IPS-15b (cell line): ENCODE measurements around the gene RTP5.
"Not testable (repeated sequence)": the region's sequence is repeated elsewhere in the genome, so short reads cannot be mapped to it uniquely, and the experiment has no call there.

ENCODE experiments used
- H3K27me3 ChIP-seq: one replicate; pipeline ENCODE4 v1.6.1; 2013; ENCODE audit warnings: low read length; ENCODE audit not compliant: control insufficient read depth, insufficient read depth
- H3K36me3 ChIP-seq: one replicate; pipeline ENCODE4 v1.6.1; 2013; ENCODE audit warnings: low read length; ENCODE audit not compliant: control insufficient read depth, insufficient read depth
- H3K4me1 ChIP-seq: one replicate; pipeline ENCODE4 v1.6.1; 2013; ENCODE audit warnings: mild to moderate bottlenecking, low read length; ENCODE audit not compliant: control insufficient read depth, insufficient read depth
- H3K4me3 ChIP-seq: one replicate; pipeline ENCODE4 v1.5.1; 2013; ENCODE audit warnings: low read depth, low read length
- H3K9ac ChIP-seq: one replicate; pipeline ENCODE4 v1.6.1; 2013; ENCODE audit warnings: low read depth, mild to moderate bottlenecking, low read length
- H3K9me3 ChIP-seq: one replicate; pipeline ENCODE4 v1.6.1; 2013; ENCODE audit warnings: mild to moderate bottlenecking, low read length; ENCODE audit not compliant: control insufficient read depth, insufficient read depth

The RTP5 gene

DNA sequence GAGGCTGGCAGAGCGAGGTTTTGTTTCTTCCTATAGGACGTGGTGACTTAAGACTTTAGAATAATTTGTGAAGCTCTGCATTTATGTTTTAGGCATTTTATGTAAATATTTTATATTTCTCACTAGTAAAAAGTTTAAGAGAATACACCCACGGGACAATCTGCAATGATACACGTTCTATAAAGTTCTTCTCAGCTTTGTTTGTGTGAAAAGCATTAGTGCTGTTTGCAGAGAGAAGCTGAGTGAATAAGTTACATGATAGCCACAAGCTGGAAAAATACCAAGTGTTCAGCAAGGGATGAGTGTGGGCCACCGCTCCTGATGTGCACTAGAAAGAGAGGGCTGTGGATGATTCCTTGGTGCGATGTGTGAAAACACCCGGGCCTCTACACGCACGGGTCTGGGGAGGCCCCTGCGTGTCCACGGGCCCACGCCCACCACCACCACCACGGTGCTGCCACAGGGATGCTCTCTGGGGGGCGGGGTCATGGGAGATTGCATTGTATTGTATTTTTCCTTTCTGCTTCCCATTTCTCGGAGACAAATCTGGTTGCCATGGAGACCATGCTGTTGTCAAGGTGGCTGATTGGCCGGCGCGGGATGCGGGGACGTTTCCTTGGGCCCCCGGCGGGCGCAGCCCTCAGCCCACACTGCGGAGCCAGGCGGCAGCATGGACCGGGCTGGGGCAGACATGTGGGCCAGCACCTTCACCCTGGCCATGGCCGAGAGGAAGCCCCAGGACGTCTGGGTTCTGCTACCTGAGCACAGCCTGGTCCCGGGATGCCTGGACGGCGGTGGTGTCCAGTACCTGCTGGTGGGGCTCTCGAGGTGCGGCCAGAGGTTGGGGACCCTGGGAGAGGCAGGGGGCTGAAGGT, at the start of gene RTP5:
RTP5 (plus strand) TSS at position 643 of the 875 bp plus-strand sequence; CDS start at position 671, 28 bp downstream.
- H3K36me3 ChIP-seq: no peaks in the 10 kb centered on the region
- H3K27me3 ChIP-seq: peaks cover 5% of the 10 kb centered on the region
- no peak within 1 kb of the TSS for H3K4me3 ChIP-seq
- H3K9me3 ChIP-seq: no peaks in the 10 kb centered on the region
- no peak within 1 kb of the TSS for H3K9ac ChIP-seq
- no peaks in the 10 kb centered on the region for H3K4me1 ChIP-seq

DNA sequence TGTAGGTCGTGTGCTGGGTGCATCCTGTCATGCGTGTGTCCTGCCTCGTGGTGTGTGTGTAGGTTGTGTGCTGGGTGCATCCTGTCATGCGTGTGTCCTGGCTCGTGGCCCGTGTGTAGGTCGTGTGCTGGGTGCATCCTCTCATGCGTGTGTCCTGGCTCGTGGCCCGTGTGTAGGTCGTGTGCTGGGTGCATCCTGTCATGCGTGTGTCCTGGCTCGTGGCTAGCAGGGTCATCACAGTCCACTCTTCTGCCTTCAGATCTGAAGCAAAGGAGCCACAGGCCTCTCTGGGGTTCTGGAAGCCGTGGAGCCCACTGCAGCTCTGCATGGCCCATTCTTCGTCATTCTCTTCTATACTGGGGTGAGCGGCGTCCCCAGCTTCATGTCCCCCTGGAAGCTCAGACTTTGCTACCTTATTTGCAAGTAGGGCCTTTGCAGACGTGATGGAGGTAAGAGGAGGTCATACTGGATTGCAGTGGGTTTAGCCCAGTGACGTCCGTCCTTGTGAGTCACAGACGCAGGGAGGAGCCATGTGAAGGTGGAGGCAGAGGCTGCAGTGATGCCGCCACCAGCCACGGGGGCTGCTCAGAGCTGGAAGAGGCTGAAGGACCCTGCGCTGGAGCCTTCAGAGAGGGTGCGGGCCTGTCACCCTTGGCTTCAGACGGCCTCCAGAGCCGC, 49.4 kb upstream of the RTP5 start:
- H3K36me3 ChIP-seq, H3K4me1 ChIP-seq, H3K27me3 ChIP-seq, H3K9ac ChIP-seq, H3K4me3 ChIP-seq, H3K9me3 ChIP-seq: not testable (repeated sequence)

DNA sequence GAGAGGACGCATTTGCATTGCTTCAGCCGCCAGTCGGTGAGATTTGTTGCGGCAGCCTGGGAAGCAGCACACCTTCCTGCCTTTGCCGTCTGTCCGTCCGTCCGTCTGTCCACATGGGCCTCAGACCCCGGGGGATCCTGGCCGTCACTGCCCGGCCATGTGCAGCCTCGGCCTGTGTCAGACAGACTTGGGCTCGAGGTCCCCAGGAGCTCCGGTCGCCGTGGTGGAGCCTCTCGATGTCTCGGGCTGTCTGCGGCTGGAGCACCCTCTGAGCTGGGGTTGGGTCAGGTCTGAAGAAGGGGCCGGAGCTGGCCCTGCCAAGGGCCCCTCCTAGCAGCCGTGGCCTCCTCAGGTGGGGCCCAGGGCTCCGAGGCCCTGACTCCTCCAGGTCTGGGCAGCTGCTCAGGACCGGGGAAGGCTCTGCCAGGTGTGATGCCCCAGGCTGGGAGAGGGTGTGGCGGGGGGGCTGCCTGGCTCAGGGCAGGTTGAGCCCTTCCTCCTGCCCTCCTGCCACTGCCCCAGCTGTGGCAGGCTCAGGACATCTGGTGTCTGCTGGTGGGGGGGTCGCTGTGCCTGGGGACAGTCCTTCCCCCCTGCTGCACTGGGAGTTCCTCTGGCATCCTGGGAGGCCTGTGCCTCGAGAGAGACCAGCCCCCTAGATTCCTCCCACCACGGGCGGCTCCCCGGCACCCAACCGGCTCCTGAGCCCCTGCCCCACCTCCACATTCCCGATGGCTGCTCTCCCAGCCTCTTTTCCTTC, 48.7 kb upstream of the RTP5 start:
- H3K4me3 ChIP-seq: no peak overlapping the region
- no peaks in the 10 kb centered on the region for H3K9me3 ChIP-seq
- no peak overlapping the region for H3K9ac ChIP-seq
- H3K27me3 ChIP-seq: peaks cover 9% of the 10 kb centered on the region
- H3K4me1 ChIP-seq: no peaks in the 10 kb centered on the region
- peaks cover 2% of the 10 kb centered on the region for H3K36me3 ChIP-seq

DNA sequence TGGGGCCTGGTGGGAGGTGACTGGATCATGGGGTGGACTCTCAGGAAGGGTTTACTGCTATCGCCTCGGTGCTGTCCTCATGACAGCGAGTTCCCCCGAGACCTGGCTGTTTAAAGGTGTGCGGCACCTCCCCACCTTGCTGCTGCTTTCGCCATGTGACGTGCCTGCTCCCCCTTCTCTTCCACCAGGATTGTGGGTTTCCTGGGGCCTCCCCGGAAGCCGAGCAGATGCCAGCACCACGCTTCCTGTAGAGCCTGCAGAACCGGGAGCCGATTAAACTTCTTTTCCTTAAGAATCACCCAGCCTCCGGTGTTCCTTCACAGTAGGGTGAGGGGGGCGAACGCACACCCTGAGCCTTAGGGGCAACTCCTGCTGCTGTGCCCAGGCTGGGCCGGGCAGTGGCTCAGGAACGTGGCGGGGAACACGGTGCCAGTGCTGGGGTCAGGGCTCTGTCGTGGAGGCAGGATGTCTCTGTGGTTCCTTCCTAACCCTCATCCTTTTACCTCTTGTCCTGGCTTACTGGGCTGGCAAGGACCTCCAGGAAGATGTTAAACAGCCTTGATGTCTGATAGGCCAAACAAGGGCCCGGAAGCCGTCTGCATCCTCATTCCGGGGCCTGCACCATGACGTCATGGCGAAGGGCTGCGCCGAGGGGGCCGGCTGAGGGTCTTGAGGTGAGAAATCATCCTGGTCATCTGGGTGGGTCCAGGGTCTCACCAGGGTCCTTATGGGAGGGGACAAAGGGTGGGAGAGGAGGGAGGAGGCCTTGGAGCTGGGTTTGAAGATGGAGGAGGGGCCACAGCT, 47.9 kb upstream of the RTP5 start:
- Histone ChIP-seq H3K4me1 (no peaks in the 10 kb centered on the region), H3K4me3 (no peak overlapping the region), H3K9me3 (no peaks in the 10 kb centered on the region), H3K9ac (no peak overlapping the region), H3K27me3 (peaks cover 9% of the 10 kb centered on the region), H3K36me3 (peaks cover 2% of the 10 kb centered on the region)

GRCh38 chr2:241822264-241822623, 47.3 kb upstream of the RTP5 start:
- H3K27me3 ChIP-seq: peaks cover 9% of the 10 kb centered on the region
- no peaks in the 10 kb centered on the region for H3K4me1 ChIP-seq
- H3K9me3 ChIP-seq: no peaks in the 10 kb centered on the region

DNA sequence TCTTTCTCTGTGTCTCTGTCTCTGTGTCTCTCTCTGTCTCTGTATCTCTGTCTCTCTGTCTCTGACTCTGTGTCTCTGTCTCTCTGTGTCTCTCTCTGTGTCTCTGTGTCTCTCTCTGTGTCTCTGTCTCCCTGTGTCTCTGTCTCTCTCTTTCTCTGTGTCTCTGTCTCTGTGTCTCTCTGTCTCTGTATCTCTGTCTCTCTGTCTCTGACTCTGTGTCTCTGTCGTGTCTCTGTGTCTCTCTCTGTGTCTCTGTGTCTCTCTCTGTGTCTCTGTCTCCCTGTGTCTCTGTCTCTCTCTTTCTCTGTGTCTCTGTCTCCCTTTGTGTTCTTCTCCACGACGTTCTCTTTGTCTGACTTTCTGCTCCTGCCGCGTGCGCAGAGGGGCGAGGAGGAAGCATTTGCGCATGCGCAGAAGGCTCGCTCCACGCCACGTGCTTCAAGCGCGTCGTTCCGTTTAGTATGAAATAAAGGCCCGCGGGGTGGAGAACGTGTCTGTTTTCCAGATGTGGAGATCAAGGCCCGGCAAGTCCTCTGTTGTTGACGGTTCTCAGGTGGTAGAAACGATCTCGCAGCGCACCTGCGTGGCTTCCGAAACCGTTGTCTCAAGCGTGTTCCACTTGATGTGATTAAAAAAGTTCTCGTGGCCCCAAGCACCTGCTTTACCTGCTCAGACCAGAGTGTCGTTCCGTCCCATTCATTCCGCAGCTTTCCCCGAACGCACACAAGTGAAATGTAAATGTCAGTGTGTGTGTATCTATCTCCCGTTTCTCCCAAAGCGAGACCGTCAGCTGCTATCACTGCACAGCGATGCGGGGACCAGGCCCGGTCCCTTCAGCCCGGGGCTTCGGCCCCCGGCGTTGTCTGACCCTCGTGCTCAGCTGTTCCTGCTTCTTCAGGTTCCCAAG, 45.7 kb upstream of the RTP5 start:
- not testable (repeated sequence) for H3K9me3 ChIP-seq, H3K9ac ChIP-seq, H3K27me3 ChIP-seq, H3K4me1 ChIP-seq, H3K36me3 ChIP-seq, H3K4me3 ChIP-seq

More at GRCh38 chr2:241822264-241822623, 47.3 kb upstream of the RTP5 start:
- Histone ChIP-seq H3K36me3 (peaks cover 2% of the 10 kb centered on the region), H3K9ac (no peak overlapping the region), H3K4me3 (no peak overlapping the region)

DNA sequence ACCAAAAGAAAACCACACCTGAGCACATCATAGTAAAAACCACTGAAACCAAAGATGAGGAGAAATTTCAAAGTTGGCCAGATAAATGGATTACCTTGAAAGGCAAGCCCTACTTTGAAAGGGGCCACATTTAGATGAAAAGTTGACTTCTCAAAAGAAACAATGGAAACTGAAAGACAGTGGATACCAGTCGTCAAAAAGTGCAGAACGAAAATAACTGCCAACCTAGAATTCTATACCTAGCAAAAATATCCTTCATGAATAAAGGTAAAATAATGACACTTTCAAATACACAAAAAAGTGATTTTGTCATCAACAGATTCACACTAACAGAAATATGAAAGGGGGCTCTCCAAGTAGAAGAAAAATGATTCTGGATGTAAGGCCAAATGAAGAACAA, 42.1 kb upstream of the RTP5 start:
- Histone ChIP-seq H3K4me1 (no peaks in the 10 kb centered on the region), H3K27me3 (peaks cover 9% of the 10 kb centered on the region), H3K9ac (no peak overlapping the region), H3K9me3 (no peaks in the 10 kb centered on the region), H3K4me3 (no peak overlapping the region), H3K36me3 (no peaks in the 10 kb centered on the region)

- H3K9ac ChIP-seq: no peak overlapping the region
- no peaks in the 10 kb centered on the region for H3K27me3 ChIP-seq
- no peaks in the 10 kb centered on the region for H3K4me1 ChIP-seq
- no peak overlapping the region for H3K4me3 ChIP-seq
- no peaks in the 10 kb centered on the region for H3K36me3 ChIP-seq
- H3K9me3 ChIP-seq: no peaks in the 10 kb centered on the region
Observed at GRCh38 chr2:241833101-241833663, 36.3 kb upstream of the RTP5 start.

- H3K4me1 ChIP-seq, H3K27me3 ChIP-seq, H3K4me3 ChIP-seq, H3K9me3 ChIP-seq, H3K36me3 ChIP-seq, H3K9ac ChIP-seq: not testable (repeated sequence)
Observed at GRCh38 chr2:241833756-241834526, 35.6 kb upstream of the RTP5 start.
